Effector CD4-positive, alpha-beta T cell (primary cell): ENCODE results near the gene IL36G.

Experiments
- DNase-seq: peaks from one replicate; pipeline ENCODE4 v3.0.0-alpha.2; 2020

IL36G gene

DNA sequence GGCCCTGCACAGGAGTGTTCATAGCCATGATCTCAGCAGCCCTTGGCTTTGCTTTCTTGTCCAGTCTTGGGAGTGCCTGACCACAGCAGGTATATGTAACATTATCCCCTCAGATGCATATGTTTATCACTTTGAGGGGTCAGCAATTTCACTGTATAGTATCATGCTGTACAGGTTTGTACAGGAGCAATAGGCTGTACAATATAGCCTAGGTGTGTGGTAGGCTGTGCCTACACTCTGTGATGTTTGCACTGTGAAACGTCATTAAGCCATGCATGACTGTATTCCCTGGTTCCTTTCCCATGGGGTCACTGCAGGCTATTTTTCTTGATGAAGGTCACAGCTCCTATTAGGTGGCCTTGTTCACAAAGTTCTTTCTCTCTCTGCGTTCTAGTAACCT is 4.7 kb upstream of the IL36G start:
- no peak for DNase-seq

DNA sequence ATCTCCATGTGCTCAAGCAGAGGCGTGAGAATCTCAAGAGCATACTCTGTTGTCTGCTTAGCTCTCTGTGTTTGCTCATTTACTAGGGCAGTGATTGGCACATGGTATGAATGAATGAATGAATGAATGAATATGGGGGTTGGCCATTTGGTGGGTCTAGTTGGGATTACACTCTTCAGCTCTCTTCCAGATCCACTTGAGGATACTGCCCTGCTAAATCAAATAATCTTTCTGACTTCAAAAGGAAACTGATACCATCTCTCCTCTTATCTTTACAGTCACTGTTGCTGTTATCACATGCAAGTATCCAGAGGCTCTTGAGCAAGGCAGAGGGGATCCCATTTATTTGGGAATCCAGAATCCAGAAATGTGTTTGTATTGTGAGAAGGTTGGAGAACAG is 1.9 kb downstream of the IL36G start:
- DNase-seq = no peak

GRCh38 chr2:112980537-112980936 is 2.7 kb downstream of the IL36G start:
- DNase-seq = no peak

DNA sequence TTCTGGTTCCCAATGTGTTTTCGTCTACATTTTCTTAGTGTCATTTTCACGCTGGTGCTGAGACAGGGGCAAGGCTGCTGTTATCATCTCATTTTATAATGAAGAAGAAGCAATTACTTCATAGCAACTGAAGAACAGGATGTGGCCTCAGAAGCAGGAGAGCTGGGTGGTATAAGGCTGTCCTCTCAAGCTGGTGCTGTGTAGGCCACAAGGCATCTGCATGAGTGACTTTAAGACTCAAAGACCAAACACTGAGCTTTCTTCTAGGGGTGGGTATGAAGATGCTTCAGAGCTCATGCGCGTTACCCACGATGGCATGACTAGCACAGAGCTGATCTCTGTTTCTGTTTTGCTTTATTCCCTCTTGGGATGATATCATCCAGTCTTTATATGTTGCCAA is 7.3 kb downstream of the IL36G start:
- DNase-seq = no peak

GRCh38 chr2:112989611-112990010 is 11.8 kb downstream of the IL36G start:
- no peak for DNase-seq

- no peak for DNase-seq
Measured at GRCh38 chr2:112993831-112994230, 16.0 kb downstream of the IL36G start.

DNA sequence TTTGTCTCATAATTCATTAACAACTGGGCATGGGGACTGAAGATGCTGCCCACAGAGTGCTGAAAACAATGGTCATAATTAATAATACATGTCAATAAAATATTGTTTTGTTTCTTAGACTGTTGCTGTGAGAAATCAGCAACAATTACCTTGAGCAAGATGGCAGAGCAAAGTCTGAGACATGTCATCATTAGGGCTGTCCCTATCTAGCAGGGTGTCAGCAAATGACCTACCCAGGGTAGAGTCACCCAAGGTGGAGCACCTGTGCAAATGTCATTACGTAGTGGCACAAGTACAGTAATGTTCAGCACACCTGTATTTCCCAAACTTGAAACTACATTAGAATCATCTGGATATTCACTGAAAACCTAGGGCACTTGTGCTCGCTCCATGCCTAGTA is 16.8 kb downstream of the IL36G start:
- DNase-seq = no peak

DNA sequence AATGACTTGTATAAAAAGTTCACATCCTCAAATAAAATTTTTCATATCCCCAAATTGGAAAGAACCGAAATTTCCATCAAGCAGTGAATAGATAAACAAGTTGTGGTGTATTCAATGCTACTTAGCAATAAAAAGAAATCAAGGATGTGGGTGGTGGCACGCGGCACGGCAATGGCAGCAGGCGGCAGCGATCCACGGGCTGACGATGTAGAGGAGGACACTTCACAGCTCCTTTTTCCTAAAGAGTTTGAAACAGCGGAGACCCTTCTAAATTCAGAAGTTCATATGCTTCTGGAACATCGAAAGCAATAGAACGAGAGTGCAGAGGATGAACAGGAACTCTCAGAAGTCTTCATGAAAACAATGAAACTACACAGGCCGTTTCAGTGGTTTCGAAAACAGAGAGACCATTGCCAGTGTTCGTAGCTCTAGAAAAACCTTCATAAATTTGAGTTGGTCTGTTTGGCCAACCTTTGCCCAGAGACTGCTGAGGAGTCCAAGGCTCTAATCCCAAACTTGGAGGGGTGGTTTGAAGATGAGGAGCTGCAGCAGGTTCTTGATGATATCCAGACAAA is 17.6 kb downstream of the IL36G start:
- DNase-seq = no peak

GRCh38 chr2:112996635-112997034 is 18.8 kb downstream of the IL36G start:
- DNase-seq = peak; percentile 61

DNA sequence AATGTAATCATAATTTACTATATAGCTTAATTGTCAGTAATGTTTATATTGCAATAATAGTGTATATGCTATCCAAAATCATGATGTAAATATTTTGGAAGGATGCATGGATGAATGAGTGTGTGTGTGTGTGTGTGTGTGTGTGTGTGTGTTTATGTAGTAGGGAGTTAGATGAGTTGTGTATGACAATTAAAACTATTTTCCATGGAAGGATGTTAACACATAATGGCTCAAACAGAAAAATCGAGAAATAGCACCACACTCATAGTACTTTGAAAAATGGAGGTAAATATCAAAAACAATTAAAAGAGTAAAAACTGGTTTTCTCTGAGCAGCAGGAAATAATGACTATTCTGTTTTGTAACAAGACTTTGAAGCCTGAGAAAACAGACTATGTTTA is 19.3 kb downstream of the IL36G start:
- no peak for DNase-seq

- no peak for DNase-seq
Measured at GRCh38 chr2:113000436-113000835, 22.6 kb downstream of the IL36G start.

GRCh38 chr2:113002677-113003076 is 24.9 kb downstream of the IL36G start:
- DNase-seq = no peak

GRCh38 chr2:113005030-113005509 is 27.3 kb downstream of the IL36G start, which contains the start of gene IL36A:
TSS of gene IL36A (plus strand) at chr2:113005459. CDS start at chr2:113005872, 413 bp downstream.
- DNase-seq = no peak

- no peak for DNase-seq
Measured at GRCh38 chr2:113007250-113007649, 29.4 kb downstream of the IL36G start.

- no peak for DNase-seq
Measured at GRCh38 chr2:113009622-113010021, 31.8 kb downstream of the IL36G start.

DNA sequence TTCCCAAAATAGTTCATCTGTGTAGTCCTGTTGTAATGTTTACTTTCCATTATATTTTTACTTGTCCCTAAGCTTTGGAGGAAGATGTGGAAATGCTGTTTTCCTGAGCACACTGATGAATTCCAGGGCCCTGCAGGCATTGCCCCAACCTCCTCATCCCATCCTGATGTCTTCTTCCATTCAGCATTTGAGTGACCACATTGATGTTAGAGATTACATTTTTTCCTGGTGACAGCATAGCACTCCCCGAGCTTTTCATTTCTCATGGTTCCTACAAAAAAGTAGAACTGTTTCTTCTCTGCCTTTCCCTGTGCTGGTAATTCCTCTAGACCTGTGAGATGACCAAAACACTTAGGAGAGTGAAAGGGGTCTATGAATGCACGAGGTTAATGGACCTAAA is 32.3 kb downstream of the IL36G start:
- DNase-seq = no peak

DNA sequence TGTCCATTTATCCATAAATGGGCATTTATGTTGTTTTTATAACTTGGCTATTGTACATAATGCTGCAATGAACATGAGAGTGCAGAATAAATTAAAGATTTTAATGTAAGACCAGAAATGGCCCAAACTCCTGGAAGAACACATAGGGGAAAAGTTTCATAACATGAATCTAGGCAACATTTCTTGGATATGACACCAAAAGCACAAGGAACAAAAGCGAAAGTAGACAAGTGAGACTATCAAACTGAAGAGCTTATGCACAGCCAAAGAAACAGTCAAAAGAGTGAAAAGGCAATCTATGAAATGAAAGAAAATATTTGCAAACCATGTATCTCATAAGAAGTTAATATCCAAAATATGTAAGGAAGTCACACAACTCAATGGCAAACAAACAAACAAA is 33.3 kb downstream of the IL36G start:
- DNase-seq = no peak

DNA sequence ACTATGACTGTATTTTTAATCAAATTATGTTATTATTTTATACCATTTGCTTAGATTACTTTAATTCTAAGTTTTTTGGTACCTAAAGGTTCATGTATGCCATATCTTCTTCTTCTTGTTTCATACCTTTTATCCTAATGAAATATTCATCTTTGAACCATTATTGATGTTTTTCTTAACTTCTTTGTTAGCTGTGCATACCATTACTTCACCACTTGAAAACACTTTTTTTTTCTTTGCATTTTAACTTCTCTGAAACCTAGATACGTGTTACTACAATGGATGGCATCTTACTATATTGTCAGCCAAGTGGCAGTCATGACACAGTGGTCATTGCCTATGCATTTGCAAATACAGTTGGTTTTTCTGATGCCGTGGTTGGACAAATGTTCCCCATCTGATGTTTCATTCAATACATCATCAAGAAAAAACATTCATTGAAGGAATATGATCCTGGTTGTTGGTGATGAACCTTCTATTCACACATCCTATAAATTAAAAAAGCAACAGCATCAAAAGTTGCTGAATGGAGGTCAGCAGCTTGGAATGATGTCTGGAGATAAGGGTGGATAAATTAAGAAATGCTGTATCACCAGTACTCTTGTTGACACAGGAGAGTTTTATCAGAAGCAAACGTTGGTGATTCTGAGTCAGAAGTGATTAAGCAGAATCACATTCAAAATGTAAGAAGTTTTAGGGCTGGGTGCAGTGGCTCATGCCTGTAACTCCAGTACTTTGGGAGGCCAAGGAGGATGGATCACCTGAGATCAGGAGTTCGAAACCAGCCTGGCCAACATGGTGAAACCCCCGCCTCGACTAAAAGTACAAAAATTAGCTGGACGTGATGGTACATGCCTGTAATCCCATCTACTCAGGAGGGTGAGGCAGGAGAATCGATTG is 34.9 kb downstream of the IL36G start:
- no peak for DNase-seq

- no peak for DNase-seq
Measured at GRCh38 chr2:113013336-113013661, 35.5 kb downstream of the IL36G start.

GRCh38 chr2:113014067-113014466 is 36.3 kb downstream of the IL36G start:
- DNase-seq = no peak

DNA sequence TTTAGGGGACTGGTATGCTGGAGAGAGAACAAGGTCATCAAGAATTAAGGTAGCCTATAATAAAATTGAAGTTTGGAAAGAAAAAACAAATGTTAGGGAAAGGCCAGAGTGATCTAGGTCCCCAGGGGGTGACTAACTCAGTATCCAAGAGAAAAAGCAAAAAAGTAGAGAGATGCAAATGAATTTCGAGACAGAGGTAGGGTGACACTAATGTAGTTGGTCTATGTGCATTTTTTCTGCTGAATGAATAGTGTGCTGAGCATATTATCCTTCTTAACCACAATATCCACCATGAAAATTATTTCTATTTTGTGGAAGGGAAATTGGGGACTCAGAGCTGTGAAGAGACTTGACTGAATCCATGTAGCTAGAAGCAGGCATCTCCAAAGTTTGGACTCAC is 37.2 kb downstream of the IL36G start:
- no peak for DNase-seq

DNA sequence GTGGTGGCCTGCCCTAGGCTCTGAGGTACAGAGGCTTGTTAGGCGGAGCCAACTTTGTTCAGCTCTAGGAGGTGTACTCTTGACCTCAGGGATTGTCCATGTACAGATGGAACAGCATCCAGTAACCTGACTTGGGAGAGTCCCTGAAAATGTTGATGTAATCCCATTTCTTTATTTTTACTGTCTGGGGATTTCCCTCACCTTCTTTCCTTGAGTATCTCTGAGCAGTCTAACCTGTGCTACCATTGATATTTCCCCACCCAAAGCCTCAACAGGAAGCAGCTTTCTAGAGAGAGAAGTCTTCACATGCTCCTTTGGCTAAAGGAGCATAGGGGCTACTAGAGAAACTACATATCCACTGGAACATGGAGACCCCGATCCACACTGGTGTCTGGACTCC is 37.8 kb downstream of the IL36G start:
- DNase-seq = no peak

DNA sequence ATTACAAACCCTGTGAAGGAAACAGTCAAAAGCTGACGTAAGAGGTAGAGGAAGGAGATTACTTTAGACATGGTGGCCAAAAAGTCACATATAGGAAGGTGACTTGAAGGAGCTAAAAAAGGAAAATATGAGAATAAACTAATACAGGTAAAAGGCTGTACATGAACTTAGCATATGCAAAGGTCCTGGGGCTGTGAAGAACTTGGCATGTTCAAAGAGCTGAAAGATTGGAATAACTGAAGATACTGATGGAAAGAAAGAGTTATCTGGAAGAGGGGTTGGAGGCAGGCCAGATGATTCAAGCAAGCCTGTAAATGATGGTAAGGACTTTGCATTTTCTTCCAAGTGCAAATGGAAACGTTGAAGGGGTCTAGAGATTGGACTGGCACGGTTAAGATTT is 40.7 kb downstream of the IL36G start:
- DNase-seq = no peak

DNA sequence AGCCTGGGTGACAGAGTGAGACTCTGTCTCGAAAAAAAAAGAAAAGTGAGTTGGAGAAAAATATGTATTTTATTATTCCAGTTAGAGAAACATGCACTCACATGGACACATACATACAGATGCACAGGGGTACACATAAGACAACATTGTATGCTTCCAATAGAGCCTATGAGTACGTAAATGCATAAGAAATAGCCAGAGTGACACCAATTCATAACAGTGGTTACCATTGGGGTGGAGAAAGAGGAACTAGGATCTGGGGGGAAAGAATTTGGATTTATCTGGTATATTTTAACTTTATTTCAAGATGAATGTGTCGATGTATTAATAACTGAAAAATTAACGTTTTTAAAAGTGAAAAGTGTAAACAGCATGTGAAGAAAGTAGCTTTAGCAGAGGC is 43.5 kb downstream of the IL36G start:
- no peak for DNase-seq

DNA sequence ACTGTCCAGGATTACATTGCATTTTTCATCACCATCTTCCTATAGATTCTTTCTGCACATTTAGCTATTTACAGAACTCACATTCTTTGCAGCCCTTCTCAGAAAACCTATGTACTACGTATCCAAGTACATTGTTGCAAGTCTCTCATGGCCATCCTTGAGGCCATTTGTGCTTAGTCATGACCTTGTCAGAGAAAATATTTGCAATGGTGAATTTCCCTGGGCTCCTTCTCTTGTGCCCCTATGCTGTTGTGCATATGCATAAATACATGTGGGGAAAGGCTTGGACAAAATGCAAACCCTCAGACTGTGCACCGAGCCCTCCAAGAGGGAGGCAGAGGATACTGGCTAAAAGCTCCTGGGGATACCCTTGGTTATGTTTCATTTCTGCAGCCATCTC is 47.0 kb downstream of the IL36G start:
- DNase-seq = no peak
